HEK293T (cell line): ENCODE results near the gene KCTD12.

Experiments used
- ARNT ChIP-seq: fragments of 450-650 bp; IDR thresholded peaks from 2 replicates; pipeline ENCODE4 v1.6.1; 2017; ENCODE audit warnings: mild to moderate bottlenecking
- NFRKB ChIP-seq: fragments of 450-650 bp; IDR thresholded peaks from 2 replicates; pipeline ENCODE4 v1.6.1; 2016; ENCODE audit warnings: mild to moderate bottlenecking, moderate library complexity
- SP1 ChIP-seq: fragments of 450-650 bp; IDR thresholded peaks from 2 replicates; pipeline ENCODE4 v1.6.1; 2017
- SUZ12 ChIP-seq: fragments of 450-650 bp; IDR thresholded peaks from 2 replicates; pipeline ENCODE4 v1.6.1; 2016; ENCODE audit warnings: mild to moderate bottlenecking
- ZNF384 ChIP-seq: fragments of 450-650 bp; IDR thresholded peaks from 2 replicates; pipeline ENCODE4 v1.6.1; 2016

DNA sequence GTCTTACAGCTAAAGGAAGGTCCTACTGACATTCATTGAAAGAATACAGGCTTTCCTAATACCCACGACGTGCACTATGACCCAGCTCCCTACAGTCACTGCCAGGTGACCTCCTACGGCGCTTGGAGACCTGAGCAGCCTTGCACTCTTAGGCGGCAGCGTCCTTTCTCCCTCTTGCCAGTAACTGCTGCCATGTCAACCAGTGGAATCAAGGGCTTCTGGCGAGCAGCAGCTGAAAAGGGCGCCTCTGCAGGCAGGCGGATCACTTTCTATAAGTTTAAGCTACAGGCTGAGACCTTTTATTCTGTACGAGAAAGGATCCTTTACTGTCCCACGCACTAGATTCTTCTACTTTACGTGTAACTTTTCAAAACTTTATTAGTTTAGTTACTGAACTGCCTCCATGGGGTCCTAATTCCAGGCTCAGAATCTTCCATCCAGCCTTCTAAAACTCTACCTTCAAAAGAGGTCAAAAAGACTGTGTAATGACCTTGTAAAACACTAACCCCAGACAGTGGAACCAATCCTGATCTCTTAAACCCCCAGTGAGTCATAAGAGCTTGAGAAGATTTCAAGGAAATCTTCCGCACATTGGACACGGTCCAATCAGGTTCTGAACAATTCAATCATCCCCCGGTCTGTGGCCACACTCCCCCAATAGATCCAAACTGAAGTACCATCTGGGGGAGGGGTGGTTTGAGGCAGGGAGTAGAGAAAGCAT is 1.9 kb downstream of the KCTD12 start:
- TF ChIP-seq ARNT: no peak
- no peak for TF ChIP-seq NFRKB
- TF ChIP-seq SP1: no peak
- TF ChIP-seq SUZ12: no peak
- TF ChIP-seq ZNF384: no peak
